Progenitor cell of endocrine pancreas (in vitro differentiated cells): Measurements from ENCODE around the gene RABGAP1L. TPM values are rescaled to one million over a fixed set of nuclear protein-coding genes. Genes with fewer than 3 reads are reported as not detected.

Experiments
- DNase-seq: peaks from one replicate; pipeline ENCODE4 v3.0.0; 2021; ENCODE audit warnings: low spot score; ENCODE audit not compliant: unreplicated experiment
- H3K27ac Mint-ChIP-seq: 2 replicates; pipeline ENCODE4 v1.8.0; 2021; ENCODE audit warnings: mild to moderate bottlenecking, moderate library complexity, mixed read lengths
- H3K27me3 Mint-ChIP-seq: 2 replicates; pipeline ENCODE4 v1.8.0; 2021; ENCODE audit warnings: mixed read lengths
- H3K36me3 Mint-ChIP-seq: 2 replicates; pipeline ENCODE4 v1.8.0; 2022; ENCODE audit warnings: mixed read lengths; ENCODE audit not compliant: insufficient read depth
- H3K4me1 Mint-ChIP-seq: 2 replicates; pipeline ENCODE4 v1.8.0; 2021; ENCODE audit warnings: low read depth, mixed read lengths
- H3K4me3 Mint-ChIP-seq: 2 replicates; pipeline ENCODE4 v1.8.0; 2021; ENCODE audit warnings: low read depth, mild to moderate bottlenecking, moderate library complexity, mixed read lengths
- H3K9me3 Mint-ChIP-seq: 2 replicates; pipeline ENCODE4 v1.8.0; 2021; ENCODE audit warnings: low read depth, mixed read lengths
- CTCF ChIP-seq: fragments of 200-600 bp; sonication (generic); IDR thresholded peaks from one replicate; pipeline ENCODE4 v1.5.0; 2021; ENCODE audit warnings: antibody characterized with exemption, mild to moderate bottlenecking; ENCODE audit not compliant: unreplicated experiment
- total RNA-seq: library from RNA; stranded (reverse); gene quantifications from 2 replicates; pipeline ENCODE4 v1.2.1, GENCODE V29; 2021

Gene RABGAP1L
- total RNA-seq, 1 donor from 2014 or later: 55.2 TPM

DNA sequence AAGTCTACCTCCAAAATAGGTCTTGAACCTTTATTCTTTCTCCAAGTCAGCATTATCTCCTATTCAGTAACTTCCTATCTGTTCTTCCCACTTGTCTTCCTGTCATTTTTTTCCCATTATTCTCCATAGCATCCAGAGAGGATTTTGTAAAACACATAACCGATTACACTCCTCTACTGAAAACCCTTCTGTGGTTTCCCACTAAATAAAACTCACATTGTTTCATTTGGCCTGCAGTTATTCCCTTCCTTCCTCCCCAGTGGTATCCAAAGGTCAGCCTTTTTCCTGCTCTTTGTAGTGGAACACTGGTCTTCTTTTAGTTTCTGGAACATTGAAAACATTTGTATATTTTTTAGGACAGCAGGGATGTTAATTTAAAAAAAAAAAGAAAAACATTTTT, 554.5 kb downstream of the RABGAP1L start:
- Mint-ChIP-seq H3K9me3 (peaks cover 6% of the 10 kb centered on the region), H3K27ac (no peak overlapping the region), H3K4me3 (no peak overlapping the region), H3K27me3 (no peaks in the 10 kb centered on the region), H3K4me1 (no peaks in the 10 kb centered on the region), H3K36me3 (no peaks in the 10 kb centered on the region)
- TF ChIP-seq CTCF: no peak
- no peak for DNase-seq

GRCh38 chr1:174719194-174719593, 559.9 kb downstream of the RABGAP1L start:
- Mint-ChIP-seq H3K27me3 (no peaks in the 10 kb centered on the region), H3K4me1 (no peaks in the 10 kb centered on the region), H3K4me3 (no peak overlapping the region), H3K9me3 (no peaks in the 10 kb centered on the region), H3K27ac (no peak overlapping the region), H3K36me3 (no peaks in the 10 kb centered on the region)
- no peak for TF ChIP-seq CTCF
- DNase-seq: no peak

DNA sequence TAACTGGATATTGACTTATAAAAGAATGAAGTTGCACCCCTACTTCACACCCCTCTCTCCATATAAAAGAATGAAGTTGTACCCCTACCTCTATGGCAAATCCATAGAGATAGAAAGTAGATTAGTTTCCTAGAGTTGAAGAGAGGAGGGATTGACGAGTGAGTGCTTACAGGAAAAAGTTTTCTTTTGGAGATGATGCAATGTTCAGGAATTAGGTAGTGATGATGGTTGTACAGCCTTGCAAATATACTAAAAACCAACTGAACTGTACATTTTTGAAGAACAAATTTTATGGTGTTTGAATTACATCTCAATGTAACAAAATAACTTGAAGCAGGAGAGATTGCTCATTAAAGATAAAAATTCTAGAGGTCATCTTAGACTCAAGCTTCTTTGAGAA, 561.3 kb downstream of the RABGAP1L start:
- Mint-ChIP-seq H3K27me3 (no peaks in the 10 kb centered on the region), H3K9me3 (no peaks in the 10 kb centered on the region), H3K4me1 (no peaks in the 10 kb centered on the region), H3K27ac (no peak overlapping the region), H3K36me3 (no peaks in the 10 kb centered on the region), H3K4me3 (no peak overlapping the region)
- no peak for TF ChIP-seq CTCF
- DNase-seq: no peak

GRCh38 chr1:174721246-174721645, 561.9 kb downstream of the RABGAP1L start:
- Mint-ChIP-seq H3K27ac (no peak overlapping the region), H3K36me3 (no peaks in the 10 kb centered on the region), H3K9me3 (no peaks in the 10 kb centered on the region), H3K4me3 (no peak overlapping the region), H3K4me1 (no peaks in the 10 kb centered on the region), H3K27me3 (no peaks in the 10 kb centered on the region)
- no peak for DNase-seq
- TF ChIP-seq CTCF: no peak

- Mint-ChIP-seq H3K4me3 (no peak overlapping the region), H3K27me3 (no peaks in the 10 kb centered on the region), H3K27ac (no peak overlapping the region), H3K36me3 (no peaks in the 10 kb centered on the region), H3K4me1 (peaks cover 1% of the 10 kb centered on the region), H3K9me3 (no peaks in the 10 kb centered on the region)
- TF ChIP-seq CTCF: no peak
- DNase-seq: no peak
Observed at GRCh38 chr1:174723816-174724215, 564.5 kb downstream of the RABGAP1L start.
